CD4-positive, alpha-beta T cell treated with Interleukin-4 for 4 hours (primary cell): ENCODE measurements around the gene TUBA1C.
A peak's percentile ranks its signal among the peaks of the same experiment; 100 is the strongest.
"Not testable (repeated sequence)": the region's sequence is repeated elsewhere in the genome, so short reads cannot be mapped to it uniquely, and the experiment has no call there.

ENCODE experiments used
- DNase-seq: peaks from one replicate; pipeline ENCODE4 v3.0.0-alpha.2; 2020

TUBA1C gene

GRCh38 chr12:49314811-49315210 is 49.9 kb downstream of the TUBA1C start:
- no peak for DNase-seq

GRCh38 chr12:49317118-49317517 is 52.2 kb downstream of the TUBA1C start:
- not testable (repeated sequence) for DNase-seq

GRCh38 chr12:49320411-49321103 is 55.7 kb downstream of the TUBA1C start:
- DNase-seq: not testable (repeated sequence)

- DNase-seq: no peak
Measured at GRCh38 chr12:49322367-49322707, 57.5 kb downstream of the TUBA1C start.

GRCh38 chr12:49322708-49323523 is 58.0 kb downstream of the TUBA1C start, which contains the start of gene TROAP:
TSS of gene TROAP (plus strand) at chr12:49323255. CDS start at chr12:49323609, 354 bp downstream.
- peak; percentile 98 for DNase-seq

- no peak for DNase-seq
Measured at GRCh38 chr12:49323524-49324097, 58.7 kb downstream of the TUBA1C start.
